HG03045 (cell line): ENCODE measurements around the gene ANGPT4.

Source experiments
- ATAC-seq: cut with Tn5 transposase; IDR thresholded peaks from one replicate; pipeline ENCODE4 v1.9.1; 2021; ENCODE audit warnings: mild to moderate bottlenecking, moderate library complexity; ENCODE audit not compliant: unreplicated experiment

Gene ANGPT4

DNA sequence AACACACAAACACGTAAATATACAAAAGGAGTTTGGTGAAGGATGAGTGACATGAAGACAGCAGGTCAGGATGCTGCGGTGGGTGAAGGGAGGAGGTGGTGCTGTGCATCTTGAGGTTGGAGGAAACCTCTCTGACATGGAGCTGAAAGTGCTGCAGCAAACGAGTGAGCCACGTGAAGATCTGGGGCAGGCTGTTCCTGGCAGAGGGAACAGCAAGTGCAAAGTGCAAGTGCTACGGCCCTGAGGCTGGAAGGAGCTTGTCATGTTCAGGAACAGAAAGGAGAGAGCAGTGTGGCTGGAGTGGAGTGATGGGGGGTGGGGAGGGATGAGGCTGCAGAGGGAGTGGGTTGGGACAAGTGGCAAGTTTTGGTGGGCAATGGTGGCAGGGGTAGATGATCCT is 24.8 kb upstream of the ANGPT4 start:
- no peak for ATAC-seq

GRCh38 chr20:939606-940005 is 23.5 kb upstream of the ANGPT4 start:
- ATAC-seq, result no peak

DNA sequence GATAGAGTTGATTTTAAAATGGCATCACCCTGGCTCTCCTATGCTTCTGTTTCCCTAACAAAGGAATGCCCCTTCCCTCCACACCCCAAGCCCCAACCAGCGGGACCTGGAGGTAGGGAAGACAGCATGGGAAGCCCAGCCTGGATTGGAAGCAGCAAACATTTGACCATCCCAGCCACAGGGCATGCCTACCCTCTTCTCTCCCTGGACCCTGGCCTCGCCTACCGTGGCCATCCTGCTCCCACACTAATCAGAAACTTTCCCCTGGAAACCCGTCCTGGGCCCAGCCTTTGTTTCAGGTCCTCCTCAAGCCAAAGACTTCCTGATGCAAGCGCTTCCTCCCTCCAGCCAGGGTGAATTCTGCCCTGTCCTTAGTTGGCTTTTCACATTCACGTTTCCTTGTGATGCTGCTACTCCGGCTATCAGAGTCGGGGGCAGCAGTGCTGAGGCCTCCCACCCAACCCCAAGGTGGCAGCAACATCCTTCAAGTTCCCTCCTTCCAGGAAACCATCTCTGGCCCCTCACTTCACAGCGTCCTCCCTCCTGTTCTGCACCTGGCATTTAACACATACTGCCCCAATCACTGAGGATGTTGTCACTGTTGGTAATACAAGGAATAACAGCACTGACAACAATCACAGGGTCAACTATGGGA is 18.2 kb upstream of the ANGPT4 start:
- no peak for ATAC-seq

DNA sequence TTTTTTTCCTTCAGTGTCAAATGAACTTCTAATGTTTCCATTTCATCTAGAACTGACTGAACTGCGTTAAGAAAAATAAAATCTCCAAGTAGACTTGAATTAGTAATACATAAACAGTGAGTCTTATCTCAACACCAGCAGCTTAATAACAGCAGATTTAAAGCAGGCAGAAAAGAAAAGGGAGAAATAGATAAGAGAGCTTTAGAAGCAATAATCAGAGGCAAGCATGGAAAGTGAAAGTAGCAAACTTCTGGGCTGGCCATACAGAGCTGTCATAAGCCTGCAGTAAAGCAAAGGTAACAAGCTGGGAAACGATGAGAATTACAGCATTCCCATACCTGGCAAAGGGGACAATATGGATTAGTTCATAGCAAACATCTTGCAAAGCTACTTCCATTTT is 16.9 kb upstream of the ANGPT4 start:
- ATAC-seq, result no peak

- ATAC-seq, result no peak
Observed at GRCh38 chr20:931401-931800, 15.3 kb upstream of the ANGPT4 start.

DNA sequence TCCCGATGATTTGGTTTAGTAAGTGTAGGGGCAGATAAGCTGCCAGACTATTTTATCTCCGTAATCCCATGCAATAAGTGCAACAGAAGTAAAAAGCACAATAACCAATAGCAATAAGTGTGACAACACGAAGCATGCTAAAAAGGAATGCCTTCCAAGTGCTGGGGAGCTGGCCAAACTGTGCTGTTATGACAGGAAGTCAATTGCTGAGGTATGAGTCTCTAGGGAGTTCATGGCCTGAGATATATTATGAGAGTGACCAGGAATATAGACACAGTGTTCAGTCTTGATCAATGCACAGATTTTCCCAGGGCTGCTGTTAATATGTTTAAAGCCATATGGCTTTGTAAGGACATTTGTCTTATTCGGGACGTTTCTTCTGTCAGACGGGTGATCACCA is 10.5 kb upstream of the ANGPT4 start:
- no peak for ATAC-seq

- ATAC-seq, result no peak
Observed at GRCh38 chr20:925516-925915, 9.4 kb upstream of the ANGPT4 start.

DNA sequence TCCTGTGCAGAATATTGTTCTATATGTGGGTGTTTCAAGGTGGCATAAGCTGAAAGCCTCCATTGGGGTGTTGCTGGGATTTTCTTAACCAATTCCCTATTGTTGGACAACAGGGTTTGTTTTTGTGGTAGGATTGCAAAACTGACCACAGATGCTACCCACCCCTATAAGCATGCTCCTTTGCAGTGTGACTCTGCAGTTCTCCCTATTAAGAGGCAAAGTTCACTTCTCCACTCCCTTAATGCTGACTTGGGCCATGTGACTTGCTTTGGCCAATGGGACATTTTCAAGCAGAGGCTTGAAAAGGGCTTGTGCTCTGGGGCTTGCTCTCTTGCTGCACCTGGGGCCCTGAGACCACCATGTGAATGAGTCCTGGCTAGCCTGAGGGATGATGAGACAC is 8.5 kb upstream of the ANGPT4 start:
- no peak for ATAC-seq

DNA sequence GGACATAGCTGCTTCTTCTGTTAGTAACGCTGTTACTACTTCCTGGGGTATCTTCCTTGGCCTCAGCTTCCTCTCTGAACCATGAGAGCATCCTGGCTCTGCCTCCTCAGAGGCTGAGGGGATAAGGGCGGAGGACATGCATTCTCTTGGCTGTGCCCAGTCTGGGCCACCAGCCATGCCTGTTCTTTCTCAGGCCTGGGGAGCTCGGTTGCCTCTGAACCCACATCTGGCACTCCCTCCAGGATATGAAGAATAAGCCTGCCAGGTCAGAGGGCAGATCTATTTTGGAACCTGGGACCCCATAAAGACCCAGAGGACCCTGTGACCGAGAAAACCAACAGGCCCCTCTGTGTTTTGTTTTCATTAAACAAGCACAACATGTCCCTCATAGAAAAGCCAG is 6.6 kb upstream of the ANGPT4 start:
- ATAC-seq, result no peak

- ATAC-seq, result no peak
Observed at GRCh38 chr20:921068-921467, 4.9 kb upstream of the ANGPT4 start.

DNA sequence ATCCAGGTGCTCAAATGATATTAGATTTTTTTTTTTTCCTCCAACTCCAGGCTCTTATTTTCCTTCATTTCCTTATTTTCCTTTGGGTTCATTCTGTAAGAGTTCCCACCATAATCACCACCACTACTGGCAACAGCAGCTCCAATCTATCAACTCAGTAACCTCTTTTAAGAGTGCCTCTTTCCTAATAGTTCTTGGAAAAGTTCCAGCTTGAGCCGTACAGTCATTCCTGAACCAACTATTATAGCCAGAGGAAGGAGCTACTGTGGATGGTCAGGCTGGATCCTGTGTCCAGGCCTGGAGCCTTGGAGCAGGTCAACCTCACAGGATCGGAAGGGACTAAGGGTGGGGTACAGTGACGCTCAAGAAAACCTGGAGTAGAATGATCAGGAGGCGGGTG is 4.2 kb upstream of the ANGPT4 start:
- no peak for ATAC-seq

GRCh38 chr20:919491-919916 is 3.4 kb upstream of the ANGPT4 start:
- ATAC-seq, result no peak

DNA sequence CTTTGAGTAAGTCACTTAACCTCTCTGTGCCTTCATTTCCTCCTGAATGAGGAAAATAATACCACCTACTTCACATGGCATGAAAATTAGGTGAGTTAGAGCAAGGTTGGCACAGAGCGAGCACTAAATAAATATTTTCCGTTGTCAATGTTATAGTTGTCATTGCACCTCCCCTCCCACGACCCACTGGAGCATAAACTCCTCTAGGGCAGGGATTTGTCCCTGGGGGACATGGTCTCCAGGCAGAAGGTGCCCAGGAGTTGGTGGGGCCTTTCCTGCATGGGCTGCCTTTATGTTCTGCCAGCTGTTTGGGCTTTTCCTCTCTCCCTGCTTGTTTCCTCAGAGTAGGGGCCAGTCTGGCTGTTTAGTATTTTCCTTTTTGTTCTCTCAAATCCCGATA is 1.3 kb upstream of the ANGPT4 start:
- no peak for ATAC-seq

- ATAC-seq, result no peak
Observed at GRCh38 chr20:916825-917224, 691 bp upstream of the ANGPT4 start.

GRCh38 chr20:914727-915498 is 1.2 kb downstream of the ANGPT4 start:
- ATAC-seq, result no peak

- no peak for ATAC-seq
Observed at GRCh38 chr20:913306-913849, 2.8 kb downstream of the ANGPT4 start.

- ATAC-seq, result no peak
Observed at GRCh38 chr20:911882-912600, 4.1 kb downstream of the ANGPT4 start.

DNA sequence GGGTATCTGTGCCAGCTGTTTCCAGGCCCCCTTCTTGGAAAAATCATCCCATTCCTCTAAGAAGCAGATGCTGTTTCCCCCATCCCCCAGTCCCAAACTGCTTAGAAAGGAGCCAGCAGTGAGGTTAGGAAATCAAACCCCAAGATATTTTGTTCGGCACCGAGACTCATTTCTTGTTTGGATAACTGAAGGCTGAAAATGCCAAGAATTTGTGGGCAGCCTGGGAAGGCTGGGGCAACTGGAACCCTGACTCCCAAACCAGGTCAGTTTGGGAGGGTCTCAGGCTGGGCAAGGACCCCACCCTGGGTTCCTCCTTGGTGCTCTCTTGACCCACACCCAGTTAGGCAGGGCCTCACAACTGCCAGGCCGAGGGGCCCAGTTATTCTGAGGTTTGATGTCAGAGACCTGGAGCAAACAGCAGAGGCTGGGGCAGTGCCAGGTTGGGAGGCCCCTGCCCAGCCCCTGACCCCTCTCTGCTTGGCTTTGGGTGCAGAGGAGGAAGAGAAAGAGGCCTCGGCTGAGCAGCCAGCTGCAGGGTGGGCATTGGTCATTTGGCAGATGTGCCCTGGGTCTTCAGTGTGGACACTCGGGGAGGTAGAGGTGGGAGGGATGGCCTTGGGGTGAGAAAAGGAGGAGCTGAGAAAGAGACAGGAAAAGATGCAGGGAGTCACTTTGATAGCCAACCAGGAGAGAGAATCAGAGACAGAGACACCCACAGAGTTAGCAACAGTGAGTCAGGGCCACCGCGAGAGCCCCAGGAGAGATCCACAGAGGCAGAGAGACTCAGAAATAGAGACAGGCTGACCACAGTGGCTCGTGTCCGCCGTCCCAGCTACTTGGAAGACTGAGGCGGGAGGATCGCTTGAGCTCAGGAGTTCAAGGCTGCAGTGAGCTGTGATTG is 5.0 kb downstream of the ANGPT4 start:
- ATAC-seq, result no peak

DNA sequence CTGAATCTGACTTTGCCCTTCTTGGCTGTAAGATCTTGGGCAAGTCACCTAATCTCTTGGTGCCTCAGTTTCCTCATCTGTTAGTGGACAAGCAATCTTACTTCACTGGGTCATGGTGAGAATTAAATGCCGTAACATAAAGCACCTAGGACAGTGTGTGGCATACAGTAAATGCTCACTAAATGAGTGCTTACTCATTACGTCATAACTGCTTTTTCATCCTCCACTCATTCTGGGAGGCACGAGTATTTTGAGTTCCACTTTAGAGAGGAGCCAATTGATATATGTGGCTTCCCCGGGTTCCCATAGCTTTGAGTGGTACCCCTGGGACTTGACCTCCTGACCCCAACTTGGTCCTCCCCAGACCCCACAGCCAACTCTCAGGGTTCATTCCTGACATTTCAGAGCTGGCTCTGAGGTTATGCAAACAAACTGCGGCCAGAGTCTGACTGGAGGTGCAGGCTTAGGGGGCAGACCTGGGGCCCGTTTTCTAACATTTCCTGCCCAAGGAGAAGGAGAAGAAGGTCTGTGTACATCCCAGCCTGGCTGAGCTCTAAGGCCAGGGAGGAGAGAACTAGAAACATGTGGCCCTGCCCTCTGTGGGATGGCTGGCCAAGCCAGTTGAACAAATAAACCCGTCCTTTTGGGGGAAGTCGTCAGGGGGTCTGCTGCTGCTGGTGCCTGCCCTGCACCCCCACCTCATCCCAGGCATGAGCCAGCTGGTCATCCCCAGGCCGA is 5.8 kb downstream of the ANGPT4 start:
- ATAC-seq, result no peak

DNA sequence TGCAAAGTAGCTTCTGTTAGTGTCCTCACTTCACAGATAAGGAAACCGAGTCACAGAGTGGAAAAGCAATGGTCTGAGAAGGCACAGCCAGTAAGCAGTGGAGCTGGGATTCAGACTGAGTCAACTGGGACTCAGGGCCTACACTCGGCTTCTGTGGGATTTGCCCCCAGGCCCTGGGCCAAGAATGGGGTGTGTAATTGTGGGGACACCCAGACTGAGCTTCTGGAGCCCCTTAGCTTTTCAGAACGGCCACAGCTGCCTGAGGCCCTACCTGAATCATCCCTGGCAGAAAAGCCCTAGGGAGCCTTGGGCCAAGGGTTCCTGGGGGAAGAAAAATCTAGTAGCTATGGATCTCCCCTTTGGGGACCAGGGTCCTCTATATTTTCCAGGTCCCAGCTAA is 6.5 kb downstream of the ANGPT4 start:
- no peak for ATAC-seq
